PC-9 (cell line): ENCODE data around the gene GID8.

Source experiments
- CTCF ChIP-seq: fragments of 200-600 bp; sonication (generic); conservative IDR thresholded peaks from 2 replicates; pipeline ENCODE4 v1.6.1; 2017; ENCODE audit warnings: mixed run types, antibody characterized with exemption, mild to moderate bottlenecking, moderate library complexity
- EZH2 ChIP-seq: fragments of 200-600 bp; sonication (generic); IDR thresholded peaks from 2 replicates; pipeline ENCODE4 v1.8.0; 2017; ENCODE audit warnings: antibody characterized with exemption, low read depth

GRCh38 chr20:62966212-62967148 lies 28.5 kb downstream of the GID8 start:
- TF ChIP-seq EZH2 (no peak), CTCF (no peak)
